ENCODE data around the gene CLASP2.

The CLASP2 gene

DNA sequence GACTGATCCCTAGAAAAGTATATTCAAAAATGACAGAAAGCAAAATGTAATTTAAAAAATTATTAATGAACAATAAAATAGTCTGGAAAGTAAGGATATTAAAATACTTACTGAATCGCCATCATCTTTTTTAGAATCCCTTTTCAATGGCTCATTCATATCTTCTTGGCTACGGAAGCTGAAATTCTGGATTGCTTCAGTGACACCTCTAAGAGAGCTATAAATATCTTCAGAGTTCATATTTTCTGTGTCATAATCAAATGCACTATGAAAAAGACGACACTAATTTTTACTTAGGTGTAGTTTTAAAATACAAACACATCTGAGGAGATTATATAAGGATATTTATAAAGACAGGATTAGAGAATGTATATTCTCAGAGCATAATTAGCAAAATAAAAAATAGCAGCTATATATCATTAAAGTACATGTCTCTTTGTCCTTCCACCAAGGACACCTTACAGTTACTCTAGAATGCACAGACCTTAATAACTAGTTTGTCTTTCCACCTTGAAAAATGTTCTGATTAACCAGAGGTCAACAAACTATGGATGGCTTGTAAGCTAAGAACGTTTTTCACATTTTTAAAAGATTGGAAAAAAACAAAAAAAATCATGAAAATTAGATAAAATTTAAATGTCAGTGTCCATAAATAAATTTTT lies 179.2 kb downstream of the CLASP2 start:
- no peak for TF ChIP-seq ZBTB7A (IDR thresholded peaks at IDR 0.05; ENCODE audit: low read depth)
- no peak for TF ChIP-seq TAF1 (IDR thresholded peaks at IDR 0.05; ENCODE audit: low read depth)
- TF ChIP-seq EP300 (IDR thresholded peaks at IDR 0.05; ENCODE audit: borderline replicate concordance): no peak
- TF ChIP-seq, protein P1, sequence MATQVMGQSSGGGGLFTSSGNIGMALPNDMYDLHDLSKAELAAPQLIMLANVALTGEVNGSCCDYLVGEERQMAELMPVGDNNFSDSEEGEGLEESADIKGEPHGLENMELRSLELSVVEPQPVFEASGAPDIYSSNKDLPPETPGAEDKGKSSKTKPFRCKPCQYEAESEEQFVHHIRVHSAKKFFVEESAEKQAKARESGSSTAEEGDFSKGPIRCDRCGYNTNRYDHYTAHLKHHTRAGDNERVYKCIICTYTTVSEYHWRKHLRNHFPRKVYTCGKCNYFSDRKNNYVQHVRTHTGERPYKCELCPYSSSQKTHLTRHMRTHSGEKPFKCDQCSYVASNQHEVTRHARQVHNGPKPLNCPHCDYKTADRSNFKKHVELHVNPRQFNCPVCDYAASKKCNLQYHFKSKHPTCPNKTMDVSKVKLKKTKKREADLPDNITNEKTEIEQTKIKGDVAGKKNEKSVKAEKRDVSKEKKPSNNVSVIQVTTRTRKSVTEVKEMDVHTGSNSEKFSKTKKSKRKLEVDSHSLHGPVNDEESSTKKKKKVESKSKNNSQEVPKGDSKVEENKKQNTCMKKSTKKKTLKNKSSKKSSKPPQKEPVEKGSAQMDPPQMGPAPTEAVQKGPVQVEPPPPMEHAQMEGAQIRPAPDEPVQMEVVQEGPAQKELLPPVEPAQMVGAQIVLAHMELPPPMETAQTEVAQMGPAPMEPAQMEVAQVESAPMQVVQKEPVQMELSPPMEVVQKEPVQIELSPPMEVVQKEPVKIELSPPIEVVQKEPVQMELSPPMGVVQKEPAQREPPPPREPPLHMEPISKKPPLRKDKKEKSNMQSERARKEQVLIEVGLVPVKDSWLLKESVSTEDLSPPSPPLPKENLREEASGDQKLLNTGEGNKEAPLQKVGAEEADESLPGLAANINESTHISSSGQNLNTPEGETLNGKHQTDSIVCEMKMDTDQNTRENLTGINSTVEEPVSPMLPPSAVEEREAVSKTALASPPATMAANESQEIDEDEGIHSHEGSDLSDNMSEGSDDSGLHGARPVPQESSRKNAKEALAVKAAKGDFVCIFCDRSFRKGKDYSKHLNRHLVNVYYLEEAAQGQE (IDR thresholded peaks at IDR 0.05; ENCODE audit: low read depth): no peak
- no peak for TF ChIP-seq EGR1 (IDR thresholded peaks at IDR 0.05)
- TF ChIP-seq USF1 (IDR thresholded peaks at IDR 0.05): no peak
- TF ChIP-seq RAD21 (IDR thresholded peaks at IDR 0.05; ENCODE audit: low read depth): no peak
- TF ChIP-seq CREB1 (IDR thresholded peaks at IDR 0.05; ENCODE audit: low read depth): no peak
- TF ChIP-seq CEBPB (IDR thresholded peaks at IDR 0.05): no peak
- no peak for TF ChIP-seq NFIC (IDR thresholded peaks at IDR 0.05)
- no peak for TF ChIP-seq TEAD4 (IDR thresholded peaks at IDR 0.05)

DNA sequence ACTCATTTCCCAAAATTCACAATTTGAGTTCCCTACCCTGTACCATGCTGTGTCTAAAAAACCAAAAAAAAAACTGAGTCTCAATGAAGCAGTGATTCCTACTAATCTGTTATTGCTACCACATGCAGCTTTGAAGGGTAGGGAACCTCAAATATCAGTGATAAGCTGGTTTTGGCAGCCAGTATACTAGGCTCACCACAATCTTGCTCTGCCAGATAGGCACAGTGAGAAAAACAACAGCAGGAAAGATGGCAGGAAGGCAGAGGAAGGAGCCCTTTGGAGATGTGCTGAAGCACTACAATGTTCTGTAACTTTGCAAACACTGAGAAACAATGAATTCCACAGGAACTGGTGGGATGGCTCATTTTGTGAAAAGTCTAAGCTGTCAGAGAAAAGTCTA lies 180.9 kb downstream of the CLASP2 start:
- TF ChIP-seq USF1 (IDR thresholded peaks at IDR 0.05) (no peak), YY1 (IDR thresholded peaks at IDR 0.05; ENCODE audit: low read depth) (no peak), TCF12 (IDR thresholded peaks at IDR 0.05; ENCODE audit: low read depth) (no peak), EP300 (IDR thresholded peaks at IDR 0.05; ENCODE audit: borderline replicate concordance) (no peak), TAF1 (IDR thresholded peaks at IDR 0.05; ENCODE audit: low read depth) (no peak), NFIC (IDR thresholded peaks at IDR 0.05) (no peak)
- TF ChIP-seq, protein P2, sequence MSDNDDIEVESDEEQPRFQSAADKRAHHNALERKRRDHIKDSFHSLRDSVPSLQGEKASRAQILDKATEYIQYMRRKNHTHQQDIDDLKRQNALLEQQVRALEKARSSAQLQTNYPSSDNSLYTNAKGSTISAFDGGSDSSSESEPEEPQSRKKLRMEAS (IDR thresholded peaks at IDR 0.05): no peak

- TF ChIP-seq EGR1 (IDR thresholded peaks at IDR 0.05): no peak
Measured at GRCh38 chr3:33526787-33527186, 191.3 kb downstream of the CLASP2 start.

- no peak for TF ChIP-seq YY1 (IDR thresholded peaks at IDR 0.05; ENCODE audit: low read depth)
- no peak for TF ChIP-seq EP300 (IDR thresholded peaks at IDR 0.05; ENCODE audit: borderline replicate concordance)
- TF ChIP-seq CREB1 (IDR thresholded peaks at IDR 0.05; ENCODE audit: low read depth): no peak
- no peak for TF ChIP-seq TEAD4 (IDR thresholded peaks at IDR 0.05)
- TF ChIP-seq TCF12 (IDR thresholded peaks at IDR 0.05; ENCODE audit: low read depth): no peak
- TF ChIP-seq, protein P1 (IDR thresholded peaks at IDR 0.05; ENCODE audit: low read depth): no peak
- no peak for TF ChIP-seq ZBTB7A (IDR thresholded peaks at IDR 0.05; ENCODE audit: low read depth)
- TF ChIP-seq FOXM1 (IDR thresholded peaks at IDR 0.05; ENCODE audit: borderline replicate concordance, low read depth): no peak
- TF ChIP-seq, protein P2 (IDR thresholded peaks at IDR 0.05): no peak
- TF ChIP-seq EGR1 (IDR thresholded peaks at IDR 0.05): no peak
- TF ChIP-seq CEBPB (IDR thresholded peaks at IDR 0.05): no peak
- TF ChIP-seq USF1 (IDR thresholded peaks at IDR 0.05): no peak
- no peak for TF ChIP-seq RAD21 (IDR thresholded peaks at IDR 0.05; ENCODE audit: low read depth)
- no peak for TF ChIP-seq NFIC (IDR thresholded peaks at IDR 0.05)
- no peak for TF ChIP-seq TAF1 (IDR thresholded peaks at IDR 0.05; ENCODE audit: low read depth)
Measured at GRCh38 chr3:33525232-33525631, 192.8 kb downstream of the CLASP2 start.

GRCh38 chr3:33523093-33523667 lies 194.9 kb downstream of the CLASP2 start:
- TF ChIP-seq USF1 (IDR thresholded peaks at IDR 0.05) (no peak), TAF1 (IDR thresholded peaks at IDR 0.05; ENCODE audit: low read depth) (no peak), FOXM1 (IDR thresholded peaks at IDR 0.05; ENCODE audit: borderline replicate concordance, low read depth) (no peak), NFIC (IDR thresholded peaks at IDR 0.05) (no peak), EGR1 (IDR thresholded peaks at IDR 0.05) (no peak), CREB1 (IDR thresholded peaks at IDR 0.05; ENCODE audit: low read depth) (no peak)

All from Ishikawa (cell line).